Ascending aorta (tissue), 2 donors: ENCODE measurements around the gene ITGAD. TPM values are rescaled to one million over a fixed set of nuclear protein-coding genes. Genes with fewer than 3 reads are reported as not detected.

Experiments
- DNase-seq, 2 donors: peaks; one replicate each; pipeline ENCODE4 v3.0.0-alpha.2; 2019; ENCODE audit warnings: low spot score in 2 of 2
- H3K27ac ChIP-seq, 2 donors: fragments of 200-600 bp; sonication (generic); one replicate each; pipeline ENCODE4 v1.5.1; 2016 to 2017; ENCODE audit warnings: mild to moderate bottlenecking in 1 of 2
- H3K27me3 ChIP-seq: fragments of 200-600 bp; sonication (generic); one replicate; pipeline ENCODE4 v1.5.1; 2017
- H3K36me3 ChIP-seq, 2 donors: fragments of 200-600 bp; sonication (generic); one replicate each; pipeline ENCODE4 v1.5.1; 2016
- H3K4me1 ChIP-seq, 2 donors: fragments of 200-600 bp; sonication (generic); one replicate each; pipeline ENCODE4 v1.5.1; 2016 to 2017; ENCODE audit warnings: mild to moderate bottlenecking in 1 of 2
- H3K4me3 ChIP-seq, 2 donors: fragments of 200-600 bp; sonication (generic); one replicate each; pipeline ENCODE4 v1.5.1; 2016 to 2017; ENCODE audit warnings: mild to moderate bottlenecking in 1 of 2
- H3K9me3 ChIP-seq, 2 donors: fragments of 200-600 bp; sonication (generic); one replicate each; pipeline ENCODE4 v1.5.1; 2016
- CTCF ChIP-seq, 3 experiments: fragments of 200-600 bp in 2 of 3; fragments of 450-650 bp in 1 of 3; sonication (generic) in 2 of 3; IDR thresholded peaks; one replicate each; pipeline ENCODE4 v1.5.1; 2016 to 2019; ENCODE audit warnings: antibody characterized with exemption in 3 of 3, mild to moderate bottlenecking in 1 of 3, moderate library complexity in 1 of 3
- intact Hi-C: fragments of 100-400 bp; cut with DNase I; formaldehyde crosslinking; loops from one replicate; pipeline ENCODE4 v1.15.1; 2023
- total RNA-seq: library from RNA; depleted of rRNA; stranded (reverse); fragments of >200 nt; gene quantifications from one replicate; pipeline ENCODE4 v1.1.0, GENCODE V29; 2016

Gene ITGAD
- total RNA-seq, 1 donor from 2014 or later: not detected

GRCh38 chr16:31470615-31471014 lies 77.5 kb downstream of the ITGAD start:
- Histone ChIP-seq H3K27ac (peak overlapping the region; percentile 96 to 100), H3K36me3 (peaks cover 37 to 42% of the 10 kb centered on the region in 2 donors), H3K4me1 (peaks cover 0 to 26% of the 10 kb centered on the region in 2 donors), H3K27me3 (no peaks in the 10 kb centered on the region), H3K4me3 (peak overlapping the region; percentile 89 to 91), H3K9me3 (no peaks in the 10 kb centered on the region)
- TF ChIP-seq CTCF (IDR thresholded peaks at IDR 0.05): no peak
- no peak for DNase-seq
- intact Hi-C loops: loop anchor here (1.0 to 10.0 kb wide), 2 partner anchors 10 to 244 kb away; a partner anchor contains a TSS

- no peak for TF ChIP-seq CTCF (IDR thresholded peaks at IDR 0.05)
- H3K4me1 ChIP-seq: peaks cover 0 to 26% of the 10 kb centered on the region in 2 donors
Observed at GRCh38 chr16:31471241-31471874, 78.2 kb downstream of the ITGAD start.

GRCh38 chr16:31471875-31472708 lies 79.0 kb downstream of the ITGAD start, which contains the start of gene TGFB1I1:
Gene TGFB1I1 (plus strand): TSS chr16:31472152. CDS start chr16:31472189, 37 bp downstream.
- Histone ChIP-seq H3K36me3 (peaks cover 41 to 43% of the 10 kb centered on the region in 2 donors), H3K27ac (peak within 1 kb of the TSS; percentile 96 to 100), H3K9me3 (no peaks in the 10 kb centered on the region), H3K4me1 (peaks cover 0 to 26% of the 10 kb centered on the region in 2 donors), H3K4me3 (peak within 1 kb of the TSS; percentile 89 to 91), H3K27me3 (no peaks in the 10 kb centered on the region)
- peak in 1 of 2 donors; percentile 89 for DNase-seq
- intact Hi-C loops: loop anchor here (1.0 to 10.0 kb wide), 4 partner anchors 12 to 401 kb away; partner anchors contain the start of genes RUSF1 and ZNF267
- TF ChIP-seq CTCF (IDR thresholded peaks at IDR 0.05): no peak

More at GRCh38 chr16:31471241-31471874, 78.2 kb downstream of the ITGAD start:
- peak overlapping the region; percentile 89 to 91 for H3K4me3 ChIP-seq
- peak overlapping the region; percentile 96 to 100 for H3K27ac ChIP-seq
- no peak for DNase-seq
- H3K36me3 ChIP-seq: peaks cover 37 to 42% of the 10 kb centered on the region in 2 donors
- H3K9me3 ChIP-seq: no peaks in the 10 kb centered on the region
- H3K27me3 ChIP-seq: no peaks in the 10 kb centered on the region
- intact Hi-C loops: loop anchor here (1.0 to 10.0 kb wide), 2 partner anchors 11 to 243 kb away; a partner anchor contains a TSS

- Histone ChIP-seq H3K27ac (peak overlapping the region; percentile 96 to 100), H3K27me3 (no peaks in the 10 kb centered on the region), H3K36me3 (peaks cover 47 to 48% of the 10 kb centered on the region in 2 donors), H3K4me1 (peaks cover 0 to 26% of the 10 kb centered on the region in 2 donors), H3K9me3 (no peaks in the 10 kb centered on the region), H3K4me3 (peak overlapping the region; percentile 89 to 91)
- peak; percentile 78 to 97 for DNase-seq
- peak; percentile 87 to 93 (median 88) for TF ChIP-seq CTCF (IDR thresholded peaks at IDR 0.05)
- intact Hi-C loops: loop anchor here (1.0 to 10.0 kb wide), 3 partner anchors 36 to 401 kb away; partner anchors contain the start of genes RUSF1 and ZNF267
Observed at GRCh38 chr16:31472709-31473203, 79.6 kb downstream of the ITGAD start.

GRCh38 chr16:31473264-31473984 lies 80.3 kb downstream of the ITGAD start:
- Histone ChIP-seq H3K4me1 (peaks cover 0 to 26% of the 10 kb centered on the region in 2 donors), H3K4me3 (peak overlapping the region; percentile 30 to 91), H3K27me3 (no peaks in the 10 kb centered on the region), H3K36me3 (peaks cover 49 to 54% of the 10 kb centered on the region in 2 donors), H3K27ac (peak overlapping the region; percentile 96 to 100), H3K9me3 (no peaks in the 10 kb centered on the region)
- intact Hi-C loops: loop anchor here (10.0 kb wide), 1 partner anchor 241 kb away; a partner anchor contains a TSS
- DNase-seq: no peak
- TF ChIP-seq CTCF (IDR thresholded peaks at IDR 0.05): no peak
